ENCODE results near the gene PDHX. TPM values are rescaled to one million over a fixed set of nuclear protein-coding genes. Genes with fewer than 3 reads are reported as not detected.
"Not testable (repeated sequence)": the region's sequence is repeated elsewhere in the genome, so short reads cannot be mapped to it uniquely, and the experiment has no call there.

Gene PDHX
- polyA plus RNA-seq, 2 donors: 13.6 to 13.7 TPM

DNA sequence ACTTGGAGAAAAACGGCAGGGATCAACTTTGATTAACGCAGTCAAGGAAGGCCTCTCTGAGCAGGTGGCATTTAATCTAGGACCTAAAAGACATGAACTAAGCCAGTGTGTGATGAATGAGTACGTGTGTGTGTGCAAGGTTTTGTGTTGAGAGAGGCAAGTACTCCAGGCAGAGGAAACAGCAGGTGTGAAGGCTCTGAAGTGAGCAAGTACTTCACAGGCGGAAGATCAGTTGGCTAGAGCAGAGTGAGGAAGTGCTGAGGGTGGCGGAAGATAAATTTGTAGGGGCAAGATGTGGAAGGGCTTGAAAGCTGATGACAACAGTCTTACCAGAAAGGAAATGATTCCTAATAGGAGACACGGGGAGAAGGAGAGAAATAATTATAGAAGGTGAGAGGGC is 7.0 kb upstream of the PDHX start:
- WGBS, 2 donors: 68 to 73% methylated on average over 6 of the region's 6 CpGs
- Histone ChIP-seq H3K27me3 (ENCODE audit: control insufficient read depth in 1 of 2, insufficient read depth in 2 of 2, low read length in 2 of 2) (no peaks in the 10 kb centered on the region), H3K9me3 (ENCODE audit: control insufficient read depth in 2 of 2, insufficient read depth in 1 of 2, low read depth in 1 of 2, low read length in 1 of 2) (no peaks in the 10 kb centered on the region), H3K36me3 (ENCODE audit: control insufficient read depth in 2 of 2, insufficient read depth in 2 of 2, low read length in 1 of 2) (no peaks in the 10 kb centered on the region), H3K4me3 (ENCODE audit: low read depth in 1 of 2, low read length in 2 of 2) (no peak overlapping the region), H3K4me1 (ENCODE audit: control insufficient read depth in 2 of 2, insufficient read depth in 2 of 2, low read length in 1 of 2) (no peaks in the 10 kb centered on the region), H3K27ac (ENCODE audit: low read depth in 2 of 2, low read length in 1 of 2) (no peak overlapping the region)

DNA sequence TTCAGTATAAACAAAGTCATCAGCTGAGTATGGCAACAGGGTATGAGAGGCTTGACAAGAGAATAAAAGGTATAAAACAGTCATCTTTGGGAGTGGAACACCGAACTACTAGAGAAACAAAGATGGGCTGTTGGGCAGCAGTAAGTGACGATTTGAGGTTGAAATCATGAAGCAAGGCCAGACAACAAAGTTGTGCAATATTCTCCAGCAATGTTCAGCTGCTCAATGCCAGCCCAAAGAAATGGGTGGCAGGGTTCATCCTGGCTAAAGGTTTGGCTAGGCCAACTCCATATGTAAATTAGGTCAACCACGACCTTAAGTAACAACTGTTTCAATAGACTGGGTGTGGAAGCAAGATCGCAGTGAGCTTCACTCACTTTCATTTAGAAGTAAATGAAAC is 6.5 kb upstream of the PDHX start:
- no peaks in the 10 kb centered on the region for H3K4me1 ChIP-seq (ENCODE audit: control insufficient read depth in 2 of 2, insufficient read depth in 2 of 2, low read length in 1 of 2)
- no peak overlapping the region for H3K27ac ChIP-seq (ENCODE audit: low read depth in 2 of 2, low read length in 1 of 2)
- H3K4me3 ChIP-seq (ENCODE audit: low read depth in 1 of 2, low read length in 2 of 2): no peak overlapping the region
- no peaks in the 10 kb centered on the region for H3K36me3 ChIP-seq (ENCODE audit: control insufficient read depth in 2 of 2, insufficient read depth in 2 of 2, low read length in 1 of 2)
- WGBS, 2 donors: 56 to 71% methylated on average over 4 of the region's 4 CpGs
- H3K9me3 ChIP-seq (ENCODE audit: control insufficient read depth in 2 of 2, insufficient read depth in 1 of 2, low read depth in 1 of 2, low read length in 1 of 2): no peaks in the 10 kb centered on the region
- no peaks in the 10 kb centered on the region for H3K27me3 ChIP-seq (ENCODE audit: control insufficient read depth in 1 of 2, insufficient read depth in 2 of 2, low read length in 2 of 2)

DNA sequence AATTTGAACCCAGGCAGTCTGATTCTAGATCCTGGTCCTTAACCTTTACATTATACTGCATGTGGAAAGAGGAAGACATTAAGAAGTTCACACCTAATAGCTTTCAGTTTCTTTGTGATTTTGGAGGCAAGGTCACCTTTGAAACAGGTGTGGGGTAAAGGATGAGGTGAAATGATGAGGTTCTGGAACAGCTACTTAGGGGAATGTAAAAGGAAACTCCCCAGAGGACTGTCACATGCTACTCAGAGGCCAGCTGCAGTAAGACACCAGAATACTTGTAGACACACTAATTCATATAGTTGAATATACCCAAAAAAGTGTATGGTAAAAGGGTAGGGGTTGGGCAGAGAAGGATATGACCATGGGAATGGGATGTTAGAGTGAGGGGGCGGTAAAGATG is 5.6 kb upstream of the PDHX start:
- no peaks in the 10 kb centered on the region for H3K9me3 ChIP-seq (ENCODE audit: control insufficient read depth in 2 of 2, insufficient read depth in 1 of 2, low read depth in 1 of 2, low read length in 1 of 2)
- WGBS, 2 donors: 86 to 97% methylated on average over 1 of the region's 1 CpG
- no peaks in the 10 kb centered on the region for H3K27me3 ChIP-seq (ENCODE audit: control insufficient read depth in 1 of 2, insufficient read depth in 2 of 2, low read length in 2 of 2)
- no peak overlapping the region for H3K4me3 ChIP-seq (ENCODE audit: low read depth in 1 of 2, low read length in 2 of 2)
- H3K27ac ChIP-seq (ENCODE audit: low read depth in 2 of 2, low read length in 1 of 2): no peak overlapping the region
- H3K36me3 ChIP-seq (ENCODE audit: control insufficient read depth in 2 of 2, insufficient read depth in 2 of 2, low read length in 1 of 2): no peaks in the 10 kb centered on the region
- no peaks in the 10 kb centered on the region for H3K4me1 ChIP-seq (ENCODE audit: control insufficient read depth in 2 of 2, insufficient read depth in 2 of 2, low read length in 1 of 2)

DNA sequence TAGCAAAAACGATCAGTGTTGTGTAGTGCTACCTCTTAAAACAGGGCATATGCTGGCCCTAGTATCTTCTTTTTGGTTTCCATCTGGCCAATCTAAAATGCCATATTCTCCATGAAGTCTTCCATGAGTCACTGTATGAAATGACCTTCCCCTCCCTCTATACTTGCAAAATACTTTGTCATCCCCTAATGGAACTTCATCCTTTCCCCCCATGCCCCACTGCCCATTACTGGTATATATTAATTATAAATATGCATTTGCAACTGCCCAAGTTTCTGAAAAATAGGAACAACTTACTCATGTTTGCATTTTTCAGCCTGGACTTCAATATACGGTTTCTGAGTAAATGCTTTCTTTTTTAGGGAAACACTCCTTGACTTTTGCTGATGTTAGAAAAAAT is 4.7 kb upstream of the PDHX start:
- no peaks in the 10 kb centered on the region for H3K9me3 ChIP-seq (ENCODE audit: control insufficient read depth in 2 of 2, insufficient read depth in 1 of 2, low read depth in 1 of 2, low read length in 1 of 2)
- 87 to 90% methylated on average over 2 of the region's 2 CpGs for WGBS, 2 donors
- H3K27ac ChIP-seq (ENCODE audit: low read depth in 2 of 2, low read length in 1 of 2): no peak overlapping the region
- H3K4me3 ChIP-seq (ENCODE audit: low read depth in 1 of 2, low read length in 2 of 2): no peak overlapping the region
- H3K4me1 ChIP-seq (ENCODE audit: control insufficient read depth in 2 of 2, insufficient read depth in 2 of 2, low read length in 1 of 2): no peaks in the 10 kb centered on the region
- H3K36me3 ChIP-seq (ENCODE audit: control insufficient read depth in 2 of 2, insufficient read depth in 2 of 2, low read length in 1 of 2): no peaks in the 10 kb centered on the region
- no peaks in the 10 kb centered on the region for H3K27me3 ChIP-seq (ENCODE audit: control insufficient read depth in 1 of 2, insufficient read depth in 2 of 2, low read length in 2 of 2)

DNA sequence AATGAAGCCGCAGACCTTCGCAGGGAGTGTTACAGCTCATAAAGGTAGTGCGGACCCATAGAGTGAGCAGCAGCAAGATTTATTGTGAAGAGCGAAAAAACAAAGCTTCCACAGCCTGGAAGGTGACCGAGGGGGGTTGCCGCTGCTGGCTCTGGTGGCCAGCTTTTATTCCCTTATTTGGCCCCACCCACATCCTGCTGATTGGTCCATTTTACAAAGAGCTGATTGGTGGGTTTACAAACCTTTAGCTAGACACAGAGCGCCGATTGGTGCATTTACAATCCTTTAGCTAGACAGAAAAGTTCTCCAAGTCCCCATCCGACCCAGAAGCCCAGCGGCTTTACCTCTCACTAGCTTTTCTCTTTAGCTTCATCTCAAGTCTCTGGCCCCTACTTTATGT is 2.9 kb upstream of the PDHX start:
- H3K4me3 ChIP-seq (ENCODE audit: low read depth in 1 of 2, low read length in 2 of 2); H3K27me3 ChIP-seq (ENCODE audit: control insufficient read depth in 1 of 2, insufficient read depth in 2 of 2, low read length in 2 of 2); H3K4me1 ChIP-seq (ENCODE audit: control insufficient read depth in 2 of 2, insufficient read depth in 2 of 2, low read length in 1 of 2); H3K27ac ChIP-seq (ENCODE audit: low read depth in 2 of 2, low read length in 1 of 2); H3K36me3 ChIP-seq (ENCODE audit: control insufficient read depth in 2 of 2, insufficient read depth in 2 of 2, low read length in 1 of 2); H3K9me3 ChIP-seq (ENCODE audit: control insufficient read depth in 2 of 2, insufficient read depth in 1 of 2, low read depth in 1 of 2, low read length in 1 of 2): not testable (repeated sequence)
- 92 to 97% methylated on average over 10 of the region's 10 CpGs for WGBS, 2 donors

DNA sequence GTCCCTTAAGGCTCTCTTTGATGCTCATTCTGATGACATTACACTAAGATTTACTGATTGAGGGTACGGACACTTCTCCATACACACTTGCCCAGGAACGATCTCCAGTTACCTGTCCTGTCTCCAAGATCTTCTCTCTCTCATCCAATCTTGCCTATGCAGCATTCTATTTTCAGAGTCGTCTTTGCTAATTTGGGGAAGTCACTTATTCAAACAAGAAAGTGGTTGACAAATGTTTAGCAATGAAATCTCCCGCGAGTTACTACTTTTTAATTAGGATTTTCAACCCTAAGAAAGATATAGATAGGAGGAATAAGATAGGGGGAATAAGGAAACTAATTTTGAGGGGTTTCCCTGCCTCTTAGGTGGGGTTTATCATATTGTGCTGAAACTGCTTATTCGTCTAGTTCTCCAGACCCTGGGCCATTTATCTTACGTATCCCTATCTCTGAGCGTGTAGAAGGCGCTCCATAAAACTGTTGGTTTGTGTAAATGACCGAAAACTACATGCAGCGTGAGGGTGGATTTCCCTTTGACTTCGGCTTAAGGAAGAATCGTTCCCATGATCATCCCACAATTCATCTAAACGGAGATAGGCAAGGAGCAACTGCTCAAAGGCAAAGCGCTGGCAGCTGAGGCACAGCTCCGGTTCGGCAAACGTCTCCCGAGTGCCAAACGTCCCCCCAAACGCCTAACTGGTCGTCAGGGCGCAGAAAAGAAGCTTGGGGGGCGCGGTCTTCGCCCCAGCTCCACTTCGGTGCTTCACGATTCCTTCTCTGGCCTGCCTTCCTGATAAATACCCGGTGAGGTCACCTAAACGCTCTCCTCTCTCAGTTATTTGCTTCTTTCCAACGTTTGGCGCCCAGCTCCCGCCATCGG is 1.0 kb upstream of the PDHX start:
- Histone ChIP-seq H3K4me1 (ENCODE audit: control insufficient read depth in 2 of 2, insufficient read depth in 2 of 2, low read length in 1 of 2) (no peaks in the 10 kb centered on the region), H3K27me3 (ENCODE audit: control insufficient read depth in 1 of 2, insufficient read depth in 2 of 2, low read length in 2 of 2) (no peaks in the 10 kb centered on the region), H3K27ac (ENCODE audit: low read depth in 2 of 2, low read length in 1 of 2) (peak overlapping the region; percentile 92 to 95), H3K36me3 (ENCODE audit: control insufficient read depth in 2 of 2, insufficient read depth in 2 of 2, low read length in 1 of 2) (no peaks in the 10 kb centered on the region), H3K9me3 (ENCODE audit: control insufficient read depth in 2 of 2, insufficient read depth in 1 of 2, low read depth in 1 of 2, low read length in 1 of 2) (no peaks in the 10 kb centered on the region), H3K4me3 (ENCODE audit: low read depth in 1 of 2, low read length in 2 of 2) (peak overlapping the region; percentile 88 to 99)
- WGBS, 2 donors: 5% methylated on average over 34 of the region's 34 CpGs

DNA sequence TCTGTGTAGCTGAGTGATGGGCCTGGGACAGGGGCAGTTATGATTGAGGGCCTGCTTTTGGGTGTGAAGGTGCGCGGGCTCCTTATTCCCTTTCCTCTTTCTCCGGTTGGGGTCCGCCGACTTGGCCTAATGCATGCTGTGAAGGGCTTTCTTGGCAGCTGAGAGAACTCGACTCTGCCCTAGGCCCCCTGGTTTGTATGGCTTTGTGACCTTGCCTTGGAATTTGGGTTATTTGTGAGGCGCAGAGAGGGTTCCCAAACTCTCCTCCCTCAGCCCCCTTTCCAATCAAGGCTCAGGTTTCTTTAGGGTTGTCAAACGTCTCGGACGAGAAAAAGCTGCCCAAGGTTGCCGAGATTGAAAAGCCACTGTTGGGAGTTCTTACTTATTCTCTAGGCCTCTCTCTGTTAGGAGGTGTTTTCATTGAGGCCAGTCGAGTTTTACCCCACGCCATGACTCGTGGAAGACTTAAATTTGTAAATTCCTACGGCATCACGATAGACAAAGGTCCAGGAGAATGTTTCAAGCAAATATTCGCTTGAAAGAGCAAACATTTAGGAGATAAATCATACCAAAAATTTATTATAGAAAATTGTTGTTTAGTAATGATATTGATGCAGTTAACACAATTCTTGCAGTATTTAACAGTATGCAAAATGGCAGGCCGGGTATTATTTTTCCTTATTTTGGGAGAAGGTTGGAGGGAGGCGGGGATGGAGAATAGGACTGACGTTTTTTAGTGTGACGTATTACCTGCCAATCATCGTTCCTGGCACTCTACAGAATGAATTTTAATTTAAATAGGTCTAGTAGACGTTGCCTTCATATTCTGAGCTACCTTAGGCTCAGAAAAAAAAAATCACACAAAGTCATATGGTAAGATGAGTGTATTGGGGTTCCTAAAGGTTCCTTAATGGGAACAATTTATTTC is 689 bp downstream of the PDHX start:
- no peaks in the 10 kb centered on the region for H3K36me3 ChIP-seq (ENCODE audit: control insufficient read depth in 2 of 2, insufficient read depth in 2 of 2, low read length in 1 of 2)
- WGBS, 2 donors: 12 to 13% methylated on average over 23 of the region's 23 CpGs
- no peaks in the 10 kb centered on the region for H3K9me3 ChIP-seq (ENCODE audit: control insufficient read depth in 2 of 2, insufficient read depth in 1 of 2, low read depth in 1 of 2, low read length in 1 of 2)
- H3K27ac ChIP-seq (ENCODE audit: low read depth in 2 of 2, low read length in 1 of 2): peak overlapping the region; percentile 92 to 95
- H3K4me3 ChIP-seq (ENCODE audit: low read depth in 1 of 2, low read length in 2 of 2): peak overlapping the region; percentile 88 to 99
- no peaks in the 10 kb centered on the region for H3K4me1 ChIP-seq (ENCODE audit: control insufficient read depth in 2 of 2, insufficient read depth in 2 of 2, low read length in 1 of 2)
- H3K27me3 ChIP-seq (ENCODE audit: control insufficient read depth in 1 of 2, insufficient read depth in 2 of 2, low read length in 2 of 2): no peaks in the 10 kb centered on the region

DNA sequence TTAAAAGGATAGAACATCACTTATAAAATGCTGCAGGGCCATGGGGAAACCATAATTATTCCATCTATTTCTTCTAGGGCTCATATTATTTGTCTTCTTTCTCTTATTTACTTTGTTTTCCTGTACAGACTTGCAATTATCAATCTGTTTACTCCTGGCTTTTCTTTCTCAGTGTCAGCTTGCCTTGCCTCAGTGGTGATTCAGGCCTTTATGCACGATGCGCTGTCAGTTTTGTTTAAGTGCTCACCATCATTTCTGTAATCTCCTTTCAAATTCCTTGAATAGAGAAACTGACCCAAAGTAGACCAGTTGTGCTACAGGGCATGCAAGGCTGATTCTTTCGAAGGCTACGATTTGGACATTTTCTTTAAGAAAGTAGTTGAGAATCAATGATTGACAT is 4.7 kb downstream of the PDHX start:
- Histone ChIP-seq H3K27ac (ENCODE audit: low read depth in 2 of 2, low read length in 1 of 2) (no peak overlapping the region), H3K36me3 (ENCODE audit: control insufficient read depth in 2 of 2, insufficient read depth in 2 of 2, low read length in 1 of 2) (no peaks in the 10 kb centered on the region), H3K4me3 (ENCODE audit: low read depth in 1 of 2, low read length in 2 of 2) (no peak overlapping the region), H3K9me3 (ENCODE audit: control insufficient read depth in 2 of 2, insufficient read depth in 1 of 2, low read depth in 1 of 2, low read length in 1 of 2) (no peaks in the 10 kb centered on the region), H3K4me1 (ENCODE audit: control insufficient read depth in 2 of 2, insufficient read depth in 2 of 2, low read length in 1 of 2) (no peaks in the 10 kb centered on the region), H3K27me3 (ENCODE audit: control insufficient read depth in 1 of 2, insufficient read depth in 2 of 2, low read length in 2 of 2) (no peaks in the 10 kb centered on the region)
- WGBS, 2 donors: 85 to 89% methylated on average over 4 of the region's 4 CpGs

DNA sequence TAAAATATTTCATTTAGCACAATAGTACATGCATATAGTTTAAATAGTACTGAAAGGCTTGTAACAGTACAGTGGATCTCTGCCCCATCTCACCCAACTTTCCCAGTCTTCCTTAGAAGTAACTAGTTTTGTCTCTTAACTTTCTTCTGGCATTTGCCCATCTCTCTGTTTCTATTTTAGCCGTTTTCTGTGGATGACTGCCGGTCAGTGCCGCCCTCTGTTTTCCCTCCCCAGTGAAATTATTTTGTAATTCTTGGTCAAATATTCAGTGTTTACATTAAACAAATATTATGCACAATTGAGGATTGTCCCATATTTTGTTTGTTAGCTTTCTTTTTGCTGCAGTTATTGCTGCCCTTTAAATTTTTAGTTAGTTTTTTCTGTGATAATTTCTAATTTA is 8.3 kb downstream of the PDHX start:
- H3K36me3 ChIP-seq (ENCODE audit: control insufficient read depth in 2 of 2, insufficient read depth in 2 of 2, low read length in 1 of 2): no peaks in the 10 kb centered on the region
- 55 to 61% methylated on average over 3 of the region's 3 CpGs for WGBS, 2 donors
- H3K9me3 ChIP-seq (ENCODE audit: control insufficient read depth in 2 of 2, insufficient read depth in 1 of 2, low read depth in 1 of 2, low read length in 1 of 2): no peaks in the 10 kb centered on the region
- H3K4me1 ChIP-seq (ENCODE audit: control insufficient read depth in 2 of 2, insufficient read depth in 2 of 2, low read length in 1 of 2): no peaks in the 10 kb centered on the region
- H3K27me3 ChIP-seq (ENCODE audit: control insufficient read depth in 1 of 2, insufficient read depth in 2 of 2, low read length in 2 of 2): no peaks in the 10 kb centered on the region
- no peak overlapping the region for H3K27ac ChIP-seq (ENCODE audit: low read depth in 2 of 2, low read length in 1 of 2)
- H3K4me3 ChIP-seq (ENCODE audit: low read depth in 1 of 2, low read length in 2 of 2): no peak overlapping the region
